Vein endothelial cell (primary cell): Measurements from ENCODE around the gene LDB2. TPM values are rescaled to one million over a fixed set of nuclear protein-coding genes. Genes with fewer than 3 reads are reported as not detected.

Source experiments
- total RNA-seq: library from RNA; depleted of rRNA; stranded (reverse); fragments of >200 nt; gene quantifications from 2 replicates; pipeline ENCODE4 v1.2.3, GENCODE V29; 2012

Gene LDB2
- total RNA-seq = 115 and 178 TPM in 2 replicates

GRCh38 chr4:16897991-16898827 lies at the start of gene LDB2:
Gene LDB2, minus strand, starts transcription at chr4:16898645.

